RPMI8226 (cell line): ENCODE data around the gene PGS1.

Source experiments
- DNase-seq: peaks from one replicate; pipeline ENCODE4 v3.0.0-alpha.2; 2015

PGS1 gene

DNA sequence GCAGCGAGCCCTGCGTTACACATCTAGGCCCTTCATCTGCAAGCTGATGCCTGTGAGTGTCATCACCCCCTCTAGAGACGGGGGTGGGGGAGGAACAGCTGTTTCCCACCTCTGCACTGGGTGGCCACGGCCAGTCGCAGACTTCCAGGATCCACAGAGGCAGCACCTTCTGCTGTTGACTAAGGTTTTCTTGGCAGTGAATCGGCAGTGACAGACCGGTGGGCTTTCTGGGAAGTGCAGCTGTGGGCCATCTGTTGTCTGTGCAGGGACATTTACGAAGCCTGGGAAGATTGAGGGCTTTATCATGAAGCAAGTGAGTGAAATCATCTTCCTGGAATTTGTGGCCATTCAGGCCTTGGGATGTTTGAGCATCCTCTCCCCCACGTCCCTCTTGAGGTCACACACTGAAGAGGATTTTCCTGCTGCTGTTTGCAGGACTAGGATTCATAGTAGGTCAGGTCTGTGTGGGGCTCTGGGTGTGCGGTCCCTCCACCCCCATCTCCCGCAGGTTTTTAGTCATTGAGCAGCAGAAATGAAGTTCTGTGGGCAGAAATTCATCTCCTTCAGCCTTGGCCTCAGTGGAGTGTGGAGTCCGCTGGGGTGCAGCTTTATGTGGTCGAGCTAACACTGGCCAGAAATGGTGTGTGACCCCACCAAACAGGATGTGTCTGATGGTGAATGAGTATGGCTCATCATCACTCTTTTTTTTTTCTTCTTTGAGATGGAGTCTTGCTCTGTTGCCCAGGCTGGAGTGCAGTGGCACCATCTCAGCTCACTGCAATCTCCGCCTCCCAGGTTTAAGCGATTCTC is 12.0 kb downstream of the PGS1 start:
- no peak for DNase-seq

DNA sequence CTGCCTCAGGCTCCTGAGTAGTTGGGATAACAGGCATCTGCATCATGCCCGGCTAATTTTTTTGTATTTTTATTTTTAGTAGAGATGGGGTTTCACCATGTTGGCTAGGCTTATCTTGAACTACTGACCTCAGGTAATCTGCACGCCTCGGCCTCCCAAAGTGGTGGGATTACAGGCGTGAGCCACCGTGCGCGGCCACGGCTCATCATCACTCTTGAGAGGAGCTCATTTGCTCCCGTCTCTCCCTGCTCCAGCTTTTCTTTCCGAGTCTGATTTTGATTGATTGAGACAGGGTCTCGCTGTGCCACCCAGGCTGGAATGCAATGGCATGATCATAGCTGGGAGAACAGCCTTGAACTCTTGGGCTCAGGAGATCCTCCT is 12.6 kb downstream of the PGS1 start:
- DNase-seq: no peak

DNA sequence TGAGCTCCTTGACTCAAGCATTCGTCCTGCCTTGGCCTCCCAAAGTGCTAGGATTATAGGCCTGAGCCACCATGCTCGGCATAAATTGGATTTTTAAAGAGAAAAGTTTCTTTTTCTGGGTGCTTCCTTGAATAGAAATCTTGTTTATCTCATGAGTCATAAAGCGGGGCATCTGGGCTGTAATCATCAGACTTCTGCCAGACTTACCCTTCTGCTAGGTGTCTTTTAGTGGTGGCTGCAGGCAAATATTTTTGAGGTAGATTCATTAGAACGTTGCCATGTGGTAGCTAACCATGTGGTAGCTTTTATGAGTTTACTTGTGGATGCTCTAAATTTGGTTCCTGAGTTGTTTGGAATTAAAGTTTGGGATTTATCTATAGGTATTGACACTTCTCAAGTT is 13.4 kb downstream of the PGS1 start:
- DNase-seq: no peak

DNA sequence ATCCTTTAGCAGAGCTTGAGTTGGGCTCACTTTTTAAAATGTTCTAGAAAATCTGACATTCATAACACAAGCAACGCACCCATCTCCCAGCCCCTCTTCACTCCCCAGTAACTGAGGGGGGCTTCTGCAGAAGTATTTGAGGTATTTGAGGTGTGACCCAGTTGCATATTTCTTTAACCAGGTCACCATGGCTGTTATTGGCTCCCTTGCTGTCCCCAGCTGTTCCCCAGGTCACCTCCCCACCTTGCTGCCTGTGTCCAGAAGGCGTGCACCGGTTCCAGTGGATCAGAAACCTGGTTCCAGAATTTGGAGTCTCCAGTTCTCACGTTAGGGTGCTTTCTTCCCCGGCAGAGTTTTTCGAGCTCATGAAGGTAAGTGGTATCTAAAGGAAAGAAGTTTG is 13.8 kb downstream of the PGS1 start:
- no peak for DNase-seq

DNA sequence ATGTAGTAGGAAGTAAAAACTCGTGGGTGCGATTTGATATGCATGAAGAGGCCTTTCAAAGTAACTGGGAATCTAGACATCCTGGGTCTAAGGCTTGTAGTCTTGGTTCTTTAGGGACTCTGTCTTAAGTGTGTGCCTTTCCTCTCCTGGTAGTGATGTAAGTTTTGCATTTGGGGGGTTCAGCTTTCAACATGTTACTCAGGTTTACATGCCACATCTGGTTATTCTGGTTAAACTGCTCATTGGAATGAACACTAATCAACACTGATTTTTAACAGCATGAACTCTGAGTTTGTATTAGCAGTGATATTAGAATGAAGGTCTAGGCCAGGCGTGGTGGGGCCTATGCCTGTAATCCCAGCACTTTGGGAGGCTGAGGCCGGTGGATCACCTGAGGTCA is 15.1 kb downstream of the PGS1 start:
- no peak for DNase-seq

DNA sequence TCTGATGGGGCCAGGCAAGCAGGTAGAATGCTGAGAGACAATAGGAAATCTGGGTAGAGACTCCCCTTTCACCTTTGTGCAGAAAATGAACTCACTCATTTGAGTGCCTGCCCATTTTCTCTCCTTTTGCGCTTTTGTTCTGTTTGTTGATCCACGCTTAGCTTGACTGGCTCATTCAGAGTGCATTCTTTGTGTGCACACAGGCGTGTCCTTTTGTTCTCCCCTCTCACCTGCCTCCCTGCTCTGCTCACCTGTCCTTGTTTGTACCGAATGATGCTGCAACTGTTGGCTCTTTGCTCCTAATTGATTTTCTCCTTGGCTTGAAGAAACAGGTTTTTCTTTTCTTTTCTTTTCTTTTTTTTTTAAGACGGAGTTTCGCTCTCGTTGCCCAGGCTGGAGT is 15.8 kb downstream of the PGS1 start:
- no peak for DNase-seq

DNA sequence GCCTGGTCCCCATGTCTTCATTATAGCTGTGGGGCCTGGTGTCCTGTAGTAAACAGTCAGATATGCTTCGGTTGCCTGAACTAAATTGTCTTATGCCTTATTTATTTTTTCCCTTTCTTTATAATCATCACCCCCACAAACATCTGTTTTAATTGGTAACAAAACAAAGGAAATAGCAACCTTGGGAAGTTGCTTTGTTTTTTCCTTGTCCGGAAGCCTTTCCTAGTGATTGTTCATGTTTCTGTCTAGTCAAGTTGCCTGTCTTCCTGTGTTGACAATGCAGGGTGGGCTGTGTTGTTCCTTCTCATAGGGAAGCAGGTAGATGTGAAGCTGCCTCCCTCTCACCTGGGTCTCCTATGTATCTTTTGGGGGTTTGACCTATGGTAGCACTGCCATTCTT is 16.7 kb downstream of the PGS1 start:
- DNase-seq: no peak

DNA sequence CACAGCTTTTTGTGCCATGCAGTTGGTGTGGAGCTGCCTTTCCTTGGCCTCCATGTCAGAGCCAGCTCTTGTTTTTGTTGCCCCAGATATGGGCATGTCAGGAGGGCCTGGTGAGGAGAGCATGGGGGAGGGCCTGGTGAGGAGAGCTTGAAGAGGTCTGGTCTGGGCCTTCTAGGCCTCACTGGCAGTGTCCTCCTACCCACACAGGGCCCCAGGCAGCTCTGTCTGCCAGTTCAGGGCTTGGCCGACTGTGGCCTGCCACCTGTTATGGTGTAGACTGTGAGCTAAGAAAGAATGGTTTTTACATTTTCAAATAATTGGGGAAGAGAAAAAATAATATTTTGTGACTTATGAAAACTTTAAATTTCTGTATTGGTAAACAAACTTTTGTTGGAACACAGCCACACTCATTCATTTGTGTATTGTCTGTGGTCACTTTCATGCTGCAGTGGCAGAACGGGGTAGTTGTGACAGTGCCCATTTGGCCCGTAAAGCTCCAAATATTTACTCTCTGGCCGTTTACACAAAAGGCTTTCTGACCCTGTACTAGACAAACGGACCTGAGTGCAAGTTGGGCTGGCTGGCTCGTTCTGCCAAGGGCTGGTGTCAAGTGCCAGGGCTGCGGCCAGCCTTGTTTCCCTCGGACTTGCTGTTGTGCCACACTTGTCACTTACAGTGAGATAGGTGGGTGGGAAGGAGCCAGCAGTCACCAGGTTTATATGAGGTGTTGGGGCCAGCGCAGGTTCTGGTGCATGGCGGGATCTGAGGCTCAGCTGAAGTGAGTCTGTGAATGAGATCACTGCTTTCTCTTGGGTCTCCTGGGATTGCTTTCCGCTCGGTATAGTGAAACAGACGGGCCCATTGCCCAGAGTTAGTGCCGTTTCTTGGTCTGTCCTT is 18.2 kb downstream of the PGS1 start:
- DNase-seq: no peak

DNA sequence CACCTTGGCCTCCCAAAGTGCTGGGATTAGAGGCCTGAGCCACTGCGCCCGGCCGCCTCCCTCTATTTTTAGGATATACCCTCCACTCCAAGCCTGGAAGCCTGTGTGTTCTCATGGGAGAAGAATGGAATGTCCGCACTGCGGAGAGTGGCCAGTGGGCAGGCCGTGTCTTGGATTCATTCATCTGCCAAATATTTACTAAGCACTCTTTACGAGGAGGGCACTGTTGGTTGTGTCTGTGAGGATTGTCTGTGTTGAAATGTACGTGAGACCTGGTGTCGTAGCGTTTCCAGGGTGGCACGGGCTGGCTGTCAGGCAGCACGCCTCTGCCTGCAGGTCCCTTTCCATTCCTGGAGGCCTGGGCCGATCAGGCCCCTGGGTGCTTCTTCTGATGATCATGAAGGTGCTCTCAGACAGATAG is 19.2 kb downstream of the PGS1 start:
- no peak for DNase-seq

DNA sequence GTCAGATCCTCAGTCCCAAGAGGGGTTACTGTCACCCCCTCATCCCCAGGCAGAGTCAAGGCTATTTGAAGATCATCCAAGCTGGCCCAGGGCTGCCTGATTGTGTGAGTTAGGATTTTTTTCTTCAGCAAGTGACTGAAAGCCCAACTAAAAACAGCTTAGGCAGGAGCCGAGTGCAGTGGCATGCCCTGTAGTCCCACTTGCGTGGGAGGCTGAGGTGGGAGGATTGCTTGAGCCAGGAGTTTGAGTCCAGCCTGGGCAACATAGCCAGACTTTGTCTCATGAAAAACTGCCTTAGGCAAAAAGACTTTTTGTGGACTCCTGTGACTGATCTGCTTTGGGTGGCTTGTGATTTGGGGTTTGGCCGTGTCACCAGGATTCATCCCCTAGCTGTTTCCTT is 19.9 kb downstream of the PGS1 start:
- no peak for DNase-seq

DNA sequence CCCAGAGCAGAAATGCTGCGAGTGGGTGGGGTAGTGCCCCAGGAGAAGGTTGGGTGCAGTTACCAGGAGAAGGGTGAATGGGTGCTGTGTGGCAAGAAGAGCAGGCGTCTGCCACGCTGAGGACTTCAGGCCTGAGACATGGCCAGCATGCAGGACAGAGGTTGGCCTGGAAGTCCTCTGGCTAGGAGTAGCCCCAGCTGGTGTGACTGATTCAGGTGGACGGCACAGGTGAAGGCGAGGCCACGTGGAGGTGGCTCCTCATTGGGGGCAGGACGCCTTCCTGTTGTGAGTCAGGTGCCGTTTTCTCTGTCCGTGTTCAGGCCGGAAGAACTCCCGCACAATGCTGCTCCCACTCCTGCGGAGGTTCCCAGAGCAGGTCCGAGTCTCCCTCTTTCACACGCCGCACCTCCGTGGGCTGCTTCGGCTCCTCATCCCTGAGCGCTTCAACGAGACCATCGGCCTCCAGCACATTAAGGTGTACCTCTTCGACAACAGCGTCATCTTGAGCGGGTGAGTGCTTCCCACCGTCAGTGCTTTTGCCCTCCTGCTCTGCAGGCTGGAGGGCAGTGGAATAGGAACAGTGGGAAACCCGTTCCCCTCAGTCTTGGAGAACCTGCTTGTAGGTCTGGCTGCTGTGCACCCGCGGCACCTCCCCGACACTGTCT is 20.7 kb downstream of the PGS1 start:
- no peak for DNase-seq

DNA sequence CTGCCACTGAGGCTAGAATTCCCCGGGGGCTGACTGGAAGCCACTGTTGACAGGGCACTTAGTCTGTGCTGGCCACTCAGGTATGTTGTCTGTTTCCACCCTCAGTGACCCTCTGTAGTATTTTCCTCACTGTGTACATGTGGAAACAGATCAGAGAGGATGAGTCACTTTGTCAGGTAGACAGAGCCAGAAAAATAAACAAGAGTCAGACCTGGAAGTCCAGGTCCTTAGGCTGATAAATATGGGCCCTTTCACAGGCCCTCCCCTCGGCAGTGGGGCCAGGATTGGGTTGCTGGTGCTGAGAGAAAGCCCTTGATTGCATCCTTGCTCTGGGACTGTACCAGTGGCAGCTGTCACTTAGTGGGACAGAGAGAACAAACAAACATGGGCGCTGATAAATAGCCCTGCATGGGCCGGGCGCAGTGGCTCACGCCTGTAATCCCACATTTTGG is 21.3 kb downstream of the PGS1 start:
- DNase-seq: no peak

DNA sequence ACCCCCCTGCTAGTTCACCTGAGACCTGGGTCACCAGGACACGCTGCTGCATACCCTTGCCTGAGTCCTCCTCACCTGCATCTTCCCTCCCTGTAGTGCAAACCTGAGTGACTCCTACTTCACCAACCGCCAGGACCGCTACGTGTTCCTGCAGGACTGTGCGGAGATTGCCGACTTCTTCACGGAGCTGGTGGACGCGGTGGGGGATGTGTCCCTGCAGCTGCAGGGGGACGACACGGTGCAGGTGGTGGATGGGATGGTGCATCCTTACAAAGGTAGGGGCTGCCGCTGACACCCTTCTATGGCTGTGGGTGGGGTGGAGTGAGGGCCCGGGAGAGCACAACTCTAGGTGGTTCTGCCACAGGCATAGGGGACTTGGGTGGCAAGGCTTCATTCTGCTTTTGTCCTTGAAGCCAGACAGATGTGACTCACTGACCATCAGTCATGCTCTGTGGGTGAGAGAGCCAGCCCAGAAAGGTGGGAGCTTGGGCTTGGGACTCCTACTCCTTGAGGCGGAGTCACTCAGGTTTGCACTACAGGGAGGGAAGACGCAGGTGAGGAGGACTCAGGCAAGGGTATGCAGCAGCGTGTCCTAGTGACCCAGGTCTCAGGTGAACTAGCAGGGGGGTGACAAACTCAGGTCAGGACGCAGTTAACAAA is 22.3 kb downstream of the PGS1 start:
- DNase-seq: no peak

DNA sequence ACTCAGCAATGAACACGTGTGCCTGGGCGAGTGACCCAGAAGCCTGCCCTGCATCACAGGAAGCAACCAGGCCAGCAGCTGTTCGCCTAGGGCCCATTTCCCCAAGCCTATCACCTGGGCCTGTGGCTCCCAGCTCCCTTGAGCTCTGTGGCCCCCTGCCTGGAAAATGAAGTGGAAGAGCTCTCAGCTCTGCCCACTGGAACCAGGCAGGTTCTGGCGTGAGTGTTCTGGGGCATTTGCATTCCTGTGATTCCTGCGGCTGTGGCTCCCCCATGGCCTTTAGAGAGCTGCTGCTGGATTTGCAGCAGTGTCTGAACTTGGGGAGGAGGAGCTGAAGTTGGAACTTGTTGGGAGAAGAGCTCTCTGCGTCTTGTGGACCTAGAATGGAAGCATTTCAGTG is 22.8 kb downstream of the PGS1 start:
- DNase-seq: no peak

DNA sequence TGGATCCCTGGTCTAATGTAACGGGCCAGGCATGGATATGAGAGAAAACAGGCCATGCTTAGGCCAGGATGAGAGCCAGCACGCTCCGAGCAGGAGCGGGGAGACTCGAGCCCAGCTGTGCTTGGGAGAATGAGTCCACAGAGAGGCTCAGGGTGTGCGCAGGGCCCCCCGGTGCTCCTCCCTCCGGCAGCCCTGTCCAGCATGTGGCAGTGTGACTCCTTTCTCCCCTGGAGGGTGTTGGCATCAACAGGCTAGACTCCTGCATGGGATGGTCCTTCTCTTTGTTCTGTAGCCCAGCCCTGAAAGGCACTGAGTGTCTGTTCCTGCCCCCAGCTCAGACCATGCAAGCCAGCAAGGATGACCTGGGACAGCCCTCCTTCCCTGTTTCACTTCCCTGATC is 23.4 kb downstream of the PGS1 start:
- no peak for DNase-seq

DNA sequence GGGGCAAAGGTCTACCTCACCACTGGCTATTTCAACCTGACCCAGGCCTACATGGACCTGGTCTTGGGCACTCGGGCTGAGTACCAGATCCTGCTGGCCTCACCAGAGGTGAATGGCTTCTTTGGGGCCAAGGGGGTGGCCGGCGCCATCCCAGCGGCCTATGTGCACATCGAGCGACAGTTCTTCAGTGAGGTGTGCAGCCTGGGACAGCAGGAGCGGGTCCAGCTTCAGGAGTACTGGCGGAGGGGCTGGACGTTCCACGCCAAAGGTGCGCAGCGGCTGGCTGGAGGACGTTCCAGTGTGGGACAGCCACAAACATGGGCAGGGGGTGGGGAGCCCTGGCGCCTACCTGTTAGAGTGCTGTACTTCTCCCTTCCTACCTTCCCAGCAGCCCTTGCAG is 25.4 kb downstream of the PGS1 start:
- DNase-seq: no peak

DNA sequence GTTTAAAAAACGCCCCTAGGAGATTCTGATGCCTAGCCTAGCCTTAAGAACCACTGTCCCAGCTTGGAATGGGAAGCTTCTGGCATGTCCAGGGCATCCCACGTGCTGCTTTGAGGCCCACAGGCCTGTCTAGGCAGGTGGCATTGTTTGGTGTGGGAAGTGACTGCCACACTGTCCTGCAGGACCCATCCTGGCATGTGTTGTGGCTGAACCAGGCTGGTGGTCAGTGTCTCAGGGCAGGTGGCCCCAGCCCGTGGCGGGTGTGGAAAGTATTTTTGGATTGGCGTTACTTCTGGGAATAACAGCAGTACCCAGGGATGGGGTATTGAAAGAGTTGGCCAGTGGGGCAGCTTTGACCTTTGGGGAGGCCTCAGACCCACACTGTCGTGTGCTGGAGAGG is 27.9 kb downstream of the PGS1 start:
- no peak for DNase-seq

DNA sequence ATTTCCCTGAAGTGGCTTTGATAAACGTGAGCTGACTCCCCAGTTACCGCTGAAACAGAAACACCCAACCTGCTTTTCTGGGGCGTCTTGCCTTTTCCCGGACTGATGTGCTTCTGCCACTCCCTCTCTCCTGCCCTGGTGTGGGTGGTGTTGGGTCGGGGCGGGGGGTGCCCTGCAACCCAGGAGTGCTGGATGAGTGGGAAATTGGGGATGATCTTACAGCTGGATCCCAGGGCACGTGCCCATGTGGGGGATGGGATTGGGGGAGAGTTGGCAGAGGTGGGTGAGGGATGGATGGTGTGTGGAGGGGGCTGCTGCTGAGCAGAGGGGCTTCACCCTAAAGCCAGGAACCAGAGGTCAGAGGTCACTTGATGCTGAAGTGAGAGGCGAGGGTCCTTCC is 28.5 kb downstream of the PGS1 start:
- no peak for DNase-seq

DNA sequence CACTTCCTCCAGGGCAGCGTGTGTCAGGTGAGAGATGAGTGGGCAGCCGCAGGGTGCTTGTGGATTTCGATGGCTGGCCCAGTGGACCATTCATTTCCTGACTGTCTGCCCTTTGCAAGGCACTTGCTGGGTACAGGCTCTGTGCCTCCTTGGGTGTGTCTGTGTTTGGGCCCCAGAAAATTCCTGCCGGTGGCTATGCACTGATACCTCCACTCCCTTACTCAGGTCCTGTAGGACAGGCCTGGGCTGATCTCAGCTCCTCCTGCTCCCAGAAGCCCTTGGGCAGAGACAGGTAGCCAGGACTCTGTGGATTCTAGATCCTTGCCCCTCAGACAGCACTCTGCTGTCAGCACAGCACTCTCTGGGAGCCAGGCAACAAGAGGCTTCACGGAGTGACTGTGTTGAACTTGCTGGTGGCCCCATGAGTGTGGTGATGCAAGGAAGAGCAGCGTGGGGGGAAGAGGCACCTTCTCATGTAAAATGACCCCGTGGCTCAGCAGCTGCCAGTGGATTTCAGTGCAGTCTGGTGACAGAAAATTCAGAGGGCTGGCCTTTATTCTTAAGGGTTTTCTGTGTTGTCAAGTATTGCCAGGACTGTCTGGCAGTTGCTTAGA is 29.0 kb downstream of the PGS1 start:
- no peak for DNase-seq

DNA sequence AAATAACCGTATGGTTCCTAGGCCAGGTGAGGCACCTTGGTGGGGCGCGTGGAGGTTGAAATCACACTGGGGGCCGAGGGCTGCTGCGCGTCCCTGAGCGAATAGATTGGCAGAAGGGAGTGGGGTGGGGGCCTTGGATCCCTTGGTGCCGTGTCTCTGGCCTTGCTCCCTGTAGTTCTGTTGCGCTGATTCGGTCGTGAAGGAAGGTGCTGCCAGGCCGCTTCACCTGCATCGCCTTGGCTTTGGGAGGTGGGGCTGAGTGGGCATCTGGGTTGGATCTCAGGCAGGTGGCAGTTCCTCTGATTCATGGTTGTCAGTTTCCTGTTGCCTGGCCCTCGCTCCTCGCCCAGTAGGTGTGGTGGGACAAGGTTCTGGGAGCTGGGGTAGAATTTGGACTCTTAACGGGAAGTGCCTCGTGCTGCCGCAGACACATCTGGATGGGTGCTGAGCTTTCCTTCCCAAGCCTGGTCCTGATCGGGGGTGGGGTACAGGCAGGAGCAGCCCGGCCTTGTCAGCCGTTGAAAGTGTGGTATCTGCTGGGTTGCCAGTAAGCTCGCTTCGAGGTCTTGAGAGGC is 30.1 kb downstream of the PGS1 start:
- no peak for DNase-seq

DNA sequence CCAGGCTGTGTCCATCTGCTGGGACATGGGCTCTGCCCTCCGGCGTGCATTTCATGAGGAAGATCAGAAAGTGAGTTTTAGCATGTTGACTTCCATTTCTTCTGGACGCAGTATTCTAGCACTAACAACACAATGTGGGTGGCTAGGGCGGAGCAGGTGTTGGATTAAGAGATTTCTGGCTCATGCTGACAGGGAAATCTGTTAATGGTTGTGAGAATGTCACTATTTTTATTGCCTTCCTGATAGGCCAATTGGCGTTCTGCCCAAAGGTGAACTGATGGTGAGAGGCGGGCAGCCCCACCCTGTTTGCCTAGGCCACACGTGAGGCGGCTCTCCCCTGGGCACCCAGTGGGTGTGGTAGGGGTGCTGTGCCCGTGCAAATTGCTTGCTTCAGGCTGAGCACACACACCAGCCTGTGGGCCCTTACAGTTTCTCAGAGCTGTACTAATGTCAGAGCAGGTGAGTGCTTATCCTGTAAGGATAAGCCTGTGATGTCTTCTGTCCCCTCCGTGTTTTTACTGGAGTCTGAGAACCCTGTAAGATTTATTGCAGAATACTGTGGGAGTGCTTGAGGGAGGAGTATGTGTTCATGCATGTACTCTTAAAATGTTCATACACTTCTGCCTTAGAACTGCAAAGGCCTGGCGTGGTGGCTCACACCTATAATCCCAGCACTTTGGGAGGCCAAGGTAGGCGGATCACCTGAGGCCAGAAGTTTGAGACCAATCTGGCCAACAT is 30.9 kb downstream of the PGS1 start:
- no peak for DNase-seq
